22Rv1 (cell line): ENCODE measurements around the gene BUD23.
"Not testable (repeated sequence)": the region's sequence is repeated elsewhere in the genome, so short reads cannot be mapped to it uniquely, and the experiment has no call there.

Experiments
- H3K27ac ChIP-seq: fragments of 450-650 bp; 2 replicates; pipeline ENCODE4 v1.5.1; 2017
- ZFX ChIP-seq: fragments of 450-650 bp; IDR thresholded peaks from 2 replicates; pipeline ENCODE4 v1.6.1; 2017; ENCODE audit warnings: antibody characterized with exemption, borderline replicate concordance
- TF ChIP-seq, protein P1 (sequence below): fragments of 450-650 bp; IDR thresholded peaks from 2 replicates; pipeline ENCODE4 v1.5.1; 2017; ENCODE audit warnings: mild to moderate bottlenecking

Gene BUD23

DNA sequence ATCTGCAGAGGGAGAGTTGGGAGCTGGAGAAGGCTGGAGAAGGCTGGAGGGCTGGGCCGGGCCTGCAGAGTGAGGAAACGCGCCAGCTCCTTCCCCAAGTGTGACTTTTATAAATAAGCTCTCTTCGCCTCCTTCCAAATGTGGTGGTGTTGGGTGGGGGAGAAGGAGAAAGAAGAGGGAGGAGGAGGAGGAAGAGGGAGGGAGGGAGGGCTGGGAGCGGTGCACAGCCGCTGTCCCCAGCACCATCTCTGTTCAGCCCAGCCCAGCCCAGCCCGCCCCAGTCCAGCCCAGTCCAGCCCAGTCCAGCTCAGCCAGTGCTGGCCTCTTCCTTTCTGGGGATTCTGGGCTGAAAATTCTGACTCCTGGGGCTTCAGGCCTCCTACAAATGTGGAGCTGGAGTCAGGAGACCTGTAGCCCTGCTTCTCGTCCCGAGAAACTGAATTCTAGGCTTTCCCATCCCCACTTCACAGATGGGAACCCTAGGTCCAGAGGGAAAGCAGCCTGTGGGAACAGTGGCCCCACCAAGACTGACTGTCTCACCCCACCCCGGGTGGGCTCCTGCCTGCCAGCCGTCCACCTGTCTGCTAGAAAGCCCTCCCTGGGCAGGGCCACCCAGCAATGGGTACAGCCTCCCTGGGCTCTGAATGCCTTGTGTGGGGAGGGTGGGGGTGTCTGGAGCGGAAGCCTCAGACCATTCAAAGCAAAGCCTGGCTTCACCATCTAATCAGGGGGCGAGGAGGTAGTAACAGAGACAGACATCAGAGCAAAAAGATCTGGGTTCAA is 33.8 kb downstream of the BUD23 start:
- TF ChIP-seq, protein P1, sequence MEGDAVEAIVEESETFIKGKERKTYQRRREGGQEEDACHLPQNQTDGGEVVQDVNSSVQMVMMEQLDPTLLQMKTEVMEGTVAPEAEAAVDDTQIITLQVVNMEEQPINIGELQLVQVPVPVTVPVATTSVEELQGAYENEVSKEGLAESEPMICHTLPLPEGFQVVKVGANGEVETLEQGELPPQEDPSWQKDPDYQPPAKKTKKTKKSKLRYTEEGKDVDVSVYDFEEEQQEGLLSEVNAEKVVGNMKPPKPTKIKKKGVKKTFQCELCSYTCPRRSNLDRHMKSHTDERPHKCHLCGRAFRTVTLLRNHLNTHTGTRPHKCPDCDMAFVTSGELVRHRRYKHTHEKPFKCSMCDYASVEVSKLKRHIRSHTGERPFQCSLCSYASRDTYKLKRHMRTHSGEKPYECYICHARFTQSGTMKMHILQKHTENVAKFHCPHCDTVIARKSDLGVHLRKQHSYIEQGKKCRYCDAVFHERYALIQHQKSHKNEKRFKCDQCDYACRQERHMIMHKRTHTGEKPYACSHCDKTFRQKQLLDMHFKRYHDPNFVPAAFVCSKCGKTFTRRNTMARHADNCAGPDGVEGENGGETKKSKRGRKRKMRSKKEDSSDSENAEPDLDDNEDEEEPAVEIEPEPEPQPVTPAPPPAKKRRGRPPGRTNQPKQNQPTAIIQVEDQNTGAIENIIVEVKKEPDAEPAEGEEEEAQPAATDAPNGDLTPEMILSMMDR = no peak
- no peak for TF ChIP-seq ZFX
- 0 out of 2 replicates have a peak overlapping the region, but pooled peaks have one; percentile 52 for H3K27ac ChIP-seq

DNA sequence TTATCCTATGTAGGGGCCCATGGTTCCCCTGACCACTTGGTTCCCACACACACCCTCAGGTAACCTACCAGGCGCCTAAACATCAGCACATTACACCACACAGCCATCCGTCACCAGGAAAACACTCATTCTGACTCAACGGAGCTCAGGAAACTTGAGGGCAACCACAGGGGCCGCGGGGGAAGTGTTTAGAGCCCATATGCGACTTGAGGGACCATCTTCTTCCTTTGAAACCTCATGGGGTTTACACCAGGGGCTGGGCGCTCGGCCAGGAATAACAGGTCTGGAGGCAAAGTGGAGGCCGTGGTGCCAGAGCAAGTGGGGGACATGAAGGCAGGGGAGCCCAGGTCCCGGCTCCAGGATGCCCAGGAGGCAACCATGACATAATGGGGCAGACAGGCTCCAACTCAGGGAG is 34.6 kb downstream of the BUD23 start:
- 0 out of 2 replicates have a peak overlapping the region, but pooled peaks have one; percentile 18 for H3K27ac ChIP-seq
- TF ChIP-seq, protein P1 = no peak
- TF ChIP-seq ZFX = no peak

- no peak overlapping the region for H3K27ac ChIP-seq
- TF ChIP-seq, protein P1 = no peak
- TF ChIP-seq ZFX = no peak
Observed at GRCh38 chr7:73718438-73718881, 35.1 kb downstream of the BUD23 start.

GRCh38 chr7:73718905-73719805 is 35.8 kb downstream of the BUD23 start, which contains the start of gene STX1A:
TSS of gene STX1A (minus strand) at chr7:73719669. CDS start at chr7:73719631, 38 bp downstream.
- TF ChIP-seq, protein P1 = no peak
- TF ChIP-seq ZFX = no peak
- peak within 1 kb of the TSS; percentile 40; the same call in 1 of the 2 replicates for H3K27ac ChIP-seq

- no peak overlapping the region for H3K27ac ChIP-seq
- no peak for TF ChIP-seq ZFX
- TF ChIP-seq, protein P1 = no peak
Observed at GRCh38 chr7:73719806-73720169, 36.4 kb downstream of the BUD23 start.

- not testable (repeated sequence) for H3K27ac ChIP-seq
Observed at GRCh38 chr7:73720443-73720842, 37.0 kb downstream of the BUD23 start.

DNA sequence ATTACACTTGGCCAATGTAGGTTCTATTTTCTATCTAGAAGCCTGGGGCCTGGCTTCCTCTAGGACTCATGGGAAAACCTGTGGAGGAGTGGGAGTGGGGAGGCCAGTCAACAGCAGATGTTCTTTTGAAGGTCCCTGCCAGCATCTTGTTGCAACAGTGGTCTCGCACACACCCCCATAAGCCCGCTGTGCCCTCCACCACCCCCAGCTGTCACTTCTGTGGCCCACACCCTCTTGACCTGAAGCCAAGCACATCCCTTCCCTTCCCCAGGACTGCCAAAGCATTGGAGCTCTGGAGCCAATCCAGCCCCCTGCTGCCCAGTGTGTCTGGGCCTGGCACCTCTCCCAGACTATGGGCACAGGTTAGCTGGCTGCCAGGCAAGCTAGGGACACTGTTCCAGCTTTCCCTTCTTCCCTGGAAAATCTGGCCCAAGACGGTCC is 38.0 kb downstream of the BUD23 start:
- no peak for TF ChIP-seq ZFX
- TF ChIP-seq, protein P1 = no peak
- H3K27ac ChIP-seq = peak overlapping the region; percentile 39

DNA sequence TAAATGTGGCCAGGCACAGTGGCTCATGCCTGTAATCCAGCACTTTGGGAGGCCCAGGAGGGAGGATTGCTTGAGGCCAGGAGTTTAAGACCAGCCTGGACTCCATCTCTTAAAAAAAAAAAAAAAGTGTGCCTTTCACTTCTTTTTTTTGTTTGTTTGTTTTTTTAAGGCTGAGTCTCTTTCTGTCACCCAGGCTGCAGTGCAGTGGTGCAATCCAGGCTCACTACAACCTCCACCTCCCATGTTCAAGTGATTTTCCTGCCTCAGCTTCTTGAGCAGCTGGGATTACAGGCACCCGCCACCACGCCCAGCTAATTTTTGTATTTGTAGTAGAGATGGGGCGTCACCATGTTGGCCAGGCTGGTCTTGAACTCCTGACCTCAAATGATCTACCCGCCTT is 38.8 kb downstream of the BUD23 start:
- H3K27ac ChIP-seq = peak overlapping the region; percentile 39; the same call in 1 of the 2 replicates
